GM20000 (cell line): ENCODE data around the gene RIT2.

Experiments used
- DNase-seq: peaks from one replicate; pipeline ENCODE4 v3.0.0; 2012; ENCODE audit warnings: low spot score
- TF ChIP-seq, protein P1 (sequence below): IDR thresholded peaks from 2 replicates; pipeline ENCODE4 v1.5.1; 2012; ENCODE audit warnings: mild to moderate bottlenecking, control low read depth; ENCODE audit errors: extremely low read depth, missing control alignments

The RIT2 gene

DNA sequence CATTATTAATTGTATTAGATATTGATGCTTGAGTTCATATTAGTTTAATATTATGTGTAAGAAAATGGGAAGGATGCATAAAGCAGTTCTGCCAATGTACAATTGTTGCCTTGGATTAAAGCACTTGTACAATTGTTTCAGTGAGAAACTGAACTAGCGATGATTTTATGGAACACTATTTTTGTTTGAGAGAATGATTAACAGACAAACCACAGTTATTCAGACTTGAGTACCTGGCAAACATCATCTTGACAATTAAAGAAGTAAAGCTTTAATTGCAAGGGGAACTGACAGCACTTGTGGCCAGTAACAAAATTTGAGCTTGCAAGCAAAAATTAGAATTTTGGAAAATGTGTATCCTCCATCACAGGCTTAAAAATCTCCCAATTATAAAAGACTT is 214.3 kb downstream of the RIT2 start:
- no peak for DNase-seq
- TF ChIP-seq, protein P1, sequence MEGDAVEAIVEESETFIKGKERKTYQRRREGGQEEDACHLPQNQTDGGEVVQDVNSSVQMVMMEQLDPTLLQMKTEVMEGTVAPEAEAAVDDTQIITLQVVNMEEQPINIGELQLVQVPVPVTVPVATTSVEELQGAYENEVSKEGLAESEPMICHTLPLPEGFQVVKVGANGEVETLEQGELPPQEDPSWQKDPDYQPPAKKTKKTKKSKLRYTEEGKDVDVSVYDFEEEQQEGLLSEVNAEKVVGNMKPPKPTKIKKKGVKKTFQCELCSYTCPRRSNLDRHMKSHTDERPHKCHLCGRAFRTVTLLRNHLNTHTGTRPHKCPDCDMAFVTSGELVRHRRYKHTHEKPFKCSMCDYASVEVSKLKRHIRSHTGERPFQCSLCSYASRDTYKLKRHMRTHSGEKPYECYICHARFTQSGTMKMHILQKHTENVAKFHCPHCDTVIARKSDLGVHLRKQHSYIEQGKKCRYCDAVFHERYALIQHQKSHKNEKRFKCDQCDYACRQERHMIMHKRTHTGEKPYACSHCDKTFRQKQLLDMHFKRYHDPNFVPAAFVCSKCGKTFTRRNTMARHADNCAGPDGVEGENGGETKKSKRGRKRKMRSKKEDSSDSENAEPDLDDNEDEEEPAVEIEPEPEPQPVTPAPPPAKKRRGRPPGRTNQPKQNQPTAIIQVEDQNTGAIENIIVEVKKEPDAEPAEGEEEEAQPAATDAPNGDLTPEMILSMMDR = no peak

GRCh38 chr18:42893977-42894376 is 221.5 kb downstream of the RIT2 start:
- TF ChIP-seq, protein P1 = no peak
- no peak for DNase-seq

- TF ChIP-seq, protein P1 = no peak
- no peak for DNase-seq
Measured at GRCh38 chr18:42892181-42892580, 223.3 kb downstream of the RIT2 start.

DNA sequence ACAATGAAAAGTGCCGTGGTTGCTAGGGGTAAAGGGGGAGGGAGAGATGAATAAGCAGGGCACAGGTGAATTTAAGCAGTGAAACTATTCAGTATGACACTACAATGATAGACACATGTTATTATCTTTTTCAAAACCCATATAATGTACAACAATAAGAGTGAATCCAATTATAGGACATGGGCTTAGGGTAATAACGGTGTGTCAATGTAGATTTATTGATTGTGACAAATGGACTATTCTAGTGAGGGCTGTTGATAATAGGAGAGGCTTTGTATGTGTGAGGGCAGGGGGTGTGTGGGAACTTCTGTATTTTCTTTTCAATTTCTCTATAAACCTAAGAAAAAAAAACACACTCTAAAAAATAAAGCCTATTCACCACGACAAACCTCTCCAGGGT is 223.8 kb downstream of the RIT2 start:
- DNase-seq = no peak
- TF ChIP-seq, protein P1 = no peak

DNA sequence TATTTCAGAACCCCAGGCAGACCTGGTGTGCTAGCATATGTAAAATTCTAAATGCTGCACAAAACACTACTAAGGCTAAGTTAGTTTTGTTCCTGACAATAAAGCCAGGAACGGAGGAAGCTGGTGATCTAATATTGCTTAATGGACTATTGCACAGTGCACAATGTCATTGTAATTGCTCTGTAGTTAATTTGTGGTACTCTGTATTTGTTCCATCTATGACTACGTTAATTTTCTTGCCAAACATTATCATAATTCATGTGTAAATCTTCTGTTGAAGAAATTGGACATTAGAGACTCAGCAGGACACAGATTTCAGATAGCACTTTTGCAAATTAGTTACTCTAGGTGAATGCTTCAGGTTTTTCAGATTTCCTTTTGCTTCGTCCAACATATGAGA is 232.3 kb downstream of the RIT2 start:
- no peak for DNase-seq

GRCh38 chr18:42882122-42882521 is 233.4 kb downstream of the RIT2 start:
- DNase-seq = no peak
- TF ChIP-seq, protein P1 = no peak

More for the DNA sequence above, 232.3 kb downstream of the RIT2 start:
- TF ChIP-seq, protein P1 = no peak

GRCh38 chr18:42872838-42873237 is 242.6 kb downstream of the RIT2 start:
- DNase-seq = no peak
- TF ChIP-seq, protein P1 = no peak
